ENCODE measurements around the gene LAMTOR4.

Gene LAMTOR4

DNA sequence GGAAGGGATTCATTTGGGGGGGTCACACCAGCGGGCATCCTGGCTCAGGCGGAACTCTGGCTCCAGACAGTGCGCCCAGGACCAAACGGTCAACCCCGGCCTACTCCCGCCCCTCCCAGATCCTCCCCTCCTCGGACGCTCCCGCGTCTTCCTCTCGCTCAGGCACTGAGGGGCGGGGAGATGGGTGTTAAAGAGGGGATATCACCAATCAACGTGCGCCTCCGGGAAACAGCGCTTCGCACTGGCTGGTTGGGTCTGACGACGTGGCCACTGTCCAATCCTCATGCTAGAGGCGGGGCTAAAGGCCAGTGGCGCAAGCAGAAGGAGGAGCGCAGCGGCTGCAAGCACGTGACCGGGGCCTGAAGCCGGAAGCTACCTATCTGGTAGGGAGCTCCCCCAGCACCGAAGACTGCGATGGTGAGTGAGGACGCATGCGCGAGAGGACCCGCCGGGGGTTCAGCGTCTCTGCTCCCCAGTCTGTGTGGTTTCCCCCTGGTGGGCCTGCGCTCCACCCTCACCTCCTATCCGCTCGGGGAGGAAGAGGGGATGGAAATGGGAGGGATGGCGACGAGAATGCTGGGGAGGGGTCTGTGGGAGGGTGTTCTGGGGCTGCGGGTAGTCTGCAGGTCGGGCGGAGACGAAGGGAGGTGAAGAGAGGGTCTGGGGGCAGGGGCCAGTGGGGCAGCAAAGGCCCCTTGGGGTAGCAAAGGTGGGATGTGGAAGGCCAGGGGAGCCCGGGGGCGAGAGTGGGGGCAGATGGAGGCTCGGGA lies at the start of gene LAMTOR4:
Gene LAMTOR4 (plus strand): TSS at position 360 of the 770 bp plus-strand sequence. CDS start 55 bp downstream, at position 415.
- no peaks in the 10 kb centered on the region for H3K27me3 Mint-ChIP-seq
- no peaks in the 10 kb centered on the region for H3K9me3 Mint-ChIP-seq
- peaks cover 26% of the 10 kb centered on the region for H3K4me1 Mint-ChIP-seq
- ATAC-seq (replicated peaks; ENCODE audit: extremely low read depth, poor library complexity, severe bottlenecking) (peak; percentile 96), DNase-seq (ENCODE audit: low spot score in 2 of 2) (peak; percentile 90 to 98)
- peaks cover 23% of the 10 kb centered on the region for H3K36me3 Mint-ChIP-seq (ENCODE audit: insufficient read depth)
- H3K27ac Mint-ChIP-seq (ENCODE audit: low read depth) = peak within 1 kb of the TSS; percentile 97
- H3K4me3 Mint-ChIP-seq = peak within 1 kb of the TSS; percentile 94

DNA sequence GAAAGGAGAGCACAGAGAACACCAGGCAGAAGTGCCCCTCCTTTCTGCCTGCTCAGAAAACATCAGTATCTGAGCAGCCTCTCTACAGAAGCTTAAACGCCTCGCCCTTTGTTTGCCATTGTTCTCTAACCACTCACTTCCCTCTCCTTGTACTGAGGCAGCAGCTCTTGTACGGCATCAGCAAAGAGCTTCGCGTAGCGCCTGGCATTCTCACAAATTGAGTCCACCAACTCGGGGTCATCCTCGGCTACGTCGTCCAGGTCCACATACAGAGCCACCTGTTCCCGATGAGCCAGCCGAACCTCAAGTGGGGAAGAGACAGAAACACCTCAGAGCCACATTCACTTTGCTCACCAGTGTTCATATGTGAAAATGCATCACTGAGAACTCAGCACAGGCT lies 49.3 kb upstream of the LAMTOR4 start:
- H3K27ac Mint-ChIP-seq (ENCODE audit: low read depth) = peak overlapping the region; percentile 97

DNA sequence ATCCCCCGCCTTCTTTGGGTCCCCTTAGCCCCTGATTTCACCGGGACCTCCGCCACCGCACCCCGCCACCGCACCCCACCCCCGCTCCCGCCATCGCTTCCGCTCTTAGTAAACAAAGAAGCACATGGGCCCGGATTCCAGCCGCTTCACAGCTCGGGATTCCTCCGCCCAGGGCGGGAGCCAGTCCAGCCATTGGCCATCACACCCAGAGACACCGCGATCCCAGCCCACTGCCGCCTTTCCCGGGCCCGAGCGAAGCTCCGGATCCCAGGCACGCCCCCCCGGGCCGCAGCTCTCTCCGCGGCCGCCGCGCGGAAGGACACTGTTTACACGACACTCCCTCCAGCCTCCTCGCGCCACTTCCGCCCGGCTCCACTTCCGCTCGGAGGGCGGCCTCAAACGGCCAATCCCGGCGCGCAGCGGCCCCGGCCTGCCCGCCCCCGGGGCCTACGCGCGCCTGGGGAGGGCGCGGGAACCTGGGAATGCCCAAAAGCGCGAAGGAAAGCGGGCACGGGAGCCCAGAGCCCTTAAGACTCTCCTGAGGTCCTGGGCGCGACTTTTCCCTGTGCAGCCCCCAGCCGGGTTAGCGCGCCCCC lies 48.2 kb upstream of the LAMTOR4 start:
- Mint-ChIP-seq H3K4me1 (peaks cover 37% of the 10 kb centered on the region), H3K27ac (ENCODE audit: low read depth) (peak overlapping the region; percentile 97), H3K36me3 (ENCODE audit: insufficient read depth) (peaks cover 57% of the 10 kb centered on the region), H3K9me3 (no peaks in the 10 kb centered on the region), H3K4me3 (peak overlapping the region; percentile 94), H3K27me3 (no peaks in the 10 kb centered on the region)
- DNase-seq (ENCODE audit: low spot score in 2 of 2) (peak; percentile 82 to 86), ATAC-seq (replicated peaks; ENCODE audit: extremely low read depth, poor library complexity, severe bottlenecking) (peak; percentile 84)

More for the DNA sequence above, 49.3 kb upstream of the LAMTOR4 start:
- H3K4me1 Mint-ChIP-seq = peaks cover 37% of the 10 kb centered on the region
- peaks cover 60% of the 10 kb centered on the region for H3K36me3 Mint-ChIP-seq (ENCODE audit: insufficient read depth)
- peak overlapping the region; percentile 94 for H3K4me3 Mint-ChIP-seq
- DNase-seq (ENCODE audit: low spot score in 2 of 2) (no peak), ATAC-seq (replicated peaks; ENCODE audit: extremely low read depth, poor library complexity, severe bottlenecking) (no peak)
- H3K27me3 Mint-ChIP-seq = no peaks in the 10 kb centered on the region
- no peaks in the 10 kb centered on the region for H3K9me3 Mint-ChIP-seq

DNA sequence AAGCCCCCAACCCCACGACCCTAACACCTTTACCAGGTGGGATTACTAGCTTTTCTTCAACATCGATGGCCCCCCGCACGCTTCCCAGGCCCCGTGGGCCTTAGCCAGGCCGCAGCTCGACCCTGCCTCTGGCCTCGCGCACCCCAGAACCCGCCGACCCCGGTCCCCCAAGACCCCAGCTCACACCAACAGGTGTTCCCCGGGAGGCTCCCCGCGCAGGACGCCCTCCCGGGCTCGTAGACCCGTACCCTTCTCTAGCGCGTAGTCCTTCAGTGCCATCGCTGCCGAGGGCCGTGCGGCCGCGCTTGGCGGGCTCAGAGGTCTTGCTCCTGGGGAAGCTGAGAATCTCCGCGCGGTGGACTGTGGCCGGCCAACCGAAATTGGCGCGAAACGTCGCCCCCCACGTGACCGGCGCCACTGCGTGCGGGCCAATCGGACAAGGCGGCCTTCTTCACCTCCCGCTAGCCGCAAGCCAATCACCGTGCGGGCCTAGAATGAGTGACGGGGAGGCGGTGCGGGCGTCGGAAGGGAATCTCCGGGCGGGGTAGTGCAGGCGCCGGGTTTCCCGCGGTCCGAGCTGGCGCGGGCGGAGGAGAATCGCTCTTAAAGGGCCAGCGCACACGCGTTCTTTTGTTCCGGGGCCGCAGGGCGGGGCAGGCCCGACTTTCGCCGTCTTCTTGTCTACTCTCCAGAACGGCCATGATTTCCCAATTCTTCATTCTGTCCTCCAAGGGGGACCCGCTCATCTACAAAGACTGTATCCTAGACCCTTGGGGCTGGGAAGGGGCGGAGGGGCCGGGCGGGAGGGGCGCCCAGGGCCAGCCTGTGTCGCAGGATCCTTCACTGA lies 47.5 kb upstream of the LAMTOR4 start, which contains the start of the genes AP4M1 and MCM7:
Gene AP4M1 (plus strand): TSS at position 628 of the 847 bp plus-strand sequence. CDS start 72 bp downstream, at position 700.
Gene MCM7 (minus strand): TSS at position 382 of the 847 bp plus-strand sequence. CDS start 103 bp downstream, at position 279.
- Mint-ChIP-seq H3K27ac (ENCODE audit: low read depth) (peak within 1 kb of the TSS; percentile 97), H3K4me3 (peak within 1 kb of the TSS; percentile 94), H3K27me3 (no peaks in the 10 kb centered on the region), H3K36me3 (ENCODE audit: insufficient read depth) (peaks cover 55% of the 10 kb centered on the region), H3K4me1 (peaks cover 37% of the 10 kb centered on the region), H3K9me3 (no peaks in the 10 kb centered on the region)
- ATAC-seq (replicated peaks; ENCODE audit: extremely low read depth, poor library complexity, severe bottlenecking) (peak; percentile 91), DNase-seq (ENCODE audit: low spot score in 2 of 2) (peak; percentile 87 to 91)

DNA sequence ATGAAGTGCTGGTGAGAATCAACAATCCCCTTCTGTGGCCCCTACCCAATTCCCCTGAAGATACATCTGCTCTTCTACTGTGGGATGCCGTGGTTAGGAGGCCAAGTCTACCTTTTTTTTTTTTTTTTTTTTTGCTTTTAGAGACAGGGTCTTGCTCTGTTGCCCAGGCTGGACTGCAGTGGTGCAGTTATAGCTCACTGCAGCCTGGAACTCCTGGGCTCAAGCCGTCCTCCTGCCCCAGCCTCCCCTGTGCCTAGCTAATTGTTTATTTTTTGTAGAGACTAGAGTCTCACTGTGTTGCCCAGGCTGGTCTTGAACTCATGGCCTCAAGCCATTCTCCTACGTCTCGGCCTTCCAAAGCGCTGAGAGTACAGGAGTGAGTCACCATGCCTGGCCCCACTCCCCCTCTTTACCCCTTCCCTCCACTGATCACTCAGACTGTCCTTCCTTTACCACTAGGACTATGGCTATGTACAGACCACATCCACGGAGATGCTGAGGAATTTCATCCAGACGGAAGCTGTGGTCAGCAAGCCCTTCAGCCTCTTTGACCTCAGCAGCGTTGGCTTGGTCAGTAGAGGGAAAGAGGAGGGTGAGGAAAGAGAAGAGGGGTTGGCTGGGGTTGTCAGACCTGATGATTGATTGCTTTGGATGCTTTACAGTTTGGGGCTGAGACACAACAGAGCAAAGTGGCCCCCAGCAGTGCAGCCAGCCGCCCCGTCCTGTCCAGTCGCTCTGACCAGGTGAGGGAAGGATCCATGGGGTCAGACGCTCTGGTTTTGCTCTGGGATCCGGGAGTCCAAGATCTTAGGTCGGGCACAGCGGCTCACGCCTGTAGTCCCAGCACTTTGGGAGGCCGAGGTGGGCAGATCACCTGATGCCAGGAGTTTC lies 45.5 kb upstream of the LAMTOR4 start:
- ATAC-seq (replicated peaks; ENCODE audit: extremely low read depth, poor library complexity, severe bottlenecking) = no peak
- Mint-ChIP-seq H3K36me3 (ENCODE audit: insufficient read depth) (peaks cover 47% of the 10 kb centered on the region), H3K4me1 (peaks cover 27% of the 10 kb centered on the region), H3K9me3 (no peaks in the 10 kb centered on the region), H3K27ac (ENCODE audit: low read depth) (peak overlapping the region; percentile 29), H3K4me3 (peak overlapping the region; percentile 94), H3K27me3 (no peaks in the 10 kb centered on the region)
- no peak for DNase-seq (ENCODE audit: low spot score in 2 of 2)

DNA sequence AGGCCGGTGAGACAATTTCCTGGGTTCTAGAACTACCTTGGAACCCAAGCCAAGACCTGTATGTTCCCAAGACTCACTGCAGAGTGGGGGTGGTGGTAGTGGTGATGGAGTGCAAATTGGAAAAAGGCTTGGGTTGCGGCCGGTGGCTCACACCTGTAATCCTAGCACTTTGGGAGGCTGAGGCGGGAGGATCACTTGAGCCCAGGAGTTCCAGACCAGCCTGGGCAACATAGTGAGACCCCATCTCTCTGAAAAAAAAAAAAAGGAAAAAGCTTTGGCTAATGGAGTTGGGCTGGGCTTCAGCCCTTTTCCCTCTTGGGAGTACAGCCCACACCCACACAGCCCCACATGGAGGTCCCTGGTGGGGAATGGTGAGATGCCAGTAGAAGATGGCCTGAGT lies 43.2 kb upstream of the LAMTOR4 start:
- Mint-ChIP-seq H3K36me3 (ENCODE audit: insufficient read depth) (peaks cover 35% of the 10 kb centered on the region), H3K9me3 (no peaks in the 10 kb centered on the region), H3K27me3 (no peaks in the 10 kb centered on the region), H3K27ac (ENCODE audit: low read depth) (no peak overlapping the region), H3K4me1 (peaks cover 5% of the 10 kb centered on the region), H3K4me3 (no peak overlapping the region)
- DNase-seq (ENCODE audit: low spot score in 2 of 2) (no peak), ATAC-seq (replicated peaks; ENCODE audit: extremely low read depth, poor library complexity, severe bottlenecking) (no peak)

- no peak for DNase-seq (ENCODE audit: low spot score in 2 of 2)
- peaks cover 37% of the 10 kb centered on the region for H3K36me3 Mint-ChIP-seq (ENCODE audit: insufficient read depth)
These were observed 42.1 kb upstream of the LAMTOR4 start for GRCh38 chr7:100106633-100107032.

DNA sequence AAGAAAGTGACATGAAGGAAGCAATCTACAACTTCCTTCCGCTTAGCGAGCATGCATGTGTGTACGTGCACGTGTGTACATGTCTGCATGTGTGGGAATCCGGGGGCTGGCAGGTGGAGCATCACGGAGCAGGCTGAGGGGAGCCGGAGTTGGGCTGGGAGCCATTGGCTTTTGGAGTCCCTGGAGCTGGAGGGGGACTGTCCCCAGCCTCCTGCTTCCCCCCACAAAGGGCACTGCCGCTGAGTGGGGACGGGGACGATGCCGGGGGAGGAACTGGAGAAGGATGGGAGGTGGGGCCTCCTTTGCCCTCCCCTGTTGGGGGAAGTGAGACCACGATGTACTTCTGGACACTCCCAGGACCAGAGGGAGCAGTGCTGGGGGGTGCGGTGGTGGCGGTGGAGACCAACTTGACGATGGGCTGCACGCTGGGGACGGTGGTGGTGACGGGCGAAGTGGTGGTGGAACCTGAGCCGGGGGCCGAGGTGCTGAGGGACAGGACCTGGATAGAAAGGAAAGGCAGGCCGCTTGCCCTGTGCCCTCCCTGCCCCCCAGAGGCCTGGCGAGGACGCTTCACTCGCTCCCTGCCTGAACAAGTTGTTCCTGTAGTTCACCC lies 41.5 kb upstream of the LAMTOR4 start:
- ATAC-seq (replicated peaks; ENCODE audit: extremely low read depth, poor library complexity, severe bottlenecking) = no peak
- H3K4me3 Mint-ChIP-seq = no peak overlapping the region
- no peak for DNase-seq (ENCODE audit: low spot score in 2 of 2)
- H3K9me3 Mint-ChIP-seq = no peaks in the 10 kb centered on the region
- peaks cover 35% of the 10 kb centered on the region for H3K36me3 Mint-ChIP-seq (ENCODE audit: insufficient read depth)
- peaks cover 5% of the 10 kb centered on the region for H3K4me1 Mint-ChIP-seq
- no peaks in the 10 kb centered on the region for H3K27me3 Mint-ChIP-seq
- H3K27ac Mint-ChIP-seq (ENCODE audit: low read depth) = no peak overlapping the region

More at GRCh38 chr7:100106633-100107032, 42.1 kb upstream of the LAMTOR4 start:
- Mint-ChIP-seq H3K9me3 (no peaks in the 10 kb centered on the region), H3K4me1 (peaks cover 5% of the 10 kb centered on the region), H3K27ac (ENCODE audit: low read depth) (no peak overlapping the region), H3K27me3 (no peaks in the 10 kb centered on the region), H3K4me3 (no peak overlapping the region)
- no peak for ATAC-seq (replicated peaks; ENCODE audit: extremely low read depth, poor library complexity, severe bottlenecking)

DNA sequence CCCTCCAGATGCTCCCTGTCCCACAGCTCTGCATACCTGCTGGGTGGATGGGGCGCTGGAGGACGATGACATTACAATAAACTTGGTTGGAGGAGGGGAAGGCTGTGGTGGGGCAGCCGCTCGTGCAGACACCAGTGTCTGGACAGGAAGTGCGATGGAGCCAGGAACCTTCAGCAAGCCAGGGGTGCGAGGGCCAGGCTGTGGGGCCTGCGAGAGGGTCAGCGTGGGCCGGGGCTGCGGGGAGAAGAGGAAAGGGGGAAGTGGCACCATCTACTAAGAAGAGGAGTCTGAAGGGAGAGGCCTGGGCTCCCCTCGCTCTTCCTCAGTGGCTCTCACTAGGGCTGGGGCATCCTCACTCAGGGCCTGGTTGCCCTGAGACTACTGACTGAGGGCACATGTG lies 40.8 kb upstream of the LAMTOR4 start:
- Mint-ChIP-seq H3K36me3 (ENCODE audit: insufficient read depth) (peaks cover 41% of the 10 kb centered on the region), H3K4me1 (no peaks in the 10 kb centered on the region), H3K27me3 (no peaks in the 10 kb centered on the region), H3K9me3 (no peaks in the 10 kb centered on the region), H3K4me3 (no peak overlapping the region), H3K27ac (ENCODE audit: low read depth) (no peak overlapping the region)
- ATAC-seq (replicated peaks; ENCODE audit: extremely low read depth, poor library complexity, severe bottlenecking) (no peak), DNase-seq (ENCODE audit: low spot score in 2 of 2) (no peak)

DNA sequence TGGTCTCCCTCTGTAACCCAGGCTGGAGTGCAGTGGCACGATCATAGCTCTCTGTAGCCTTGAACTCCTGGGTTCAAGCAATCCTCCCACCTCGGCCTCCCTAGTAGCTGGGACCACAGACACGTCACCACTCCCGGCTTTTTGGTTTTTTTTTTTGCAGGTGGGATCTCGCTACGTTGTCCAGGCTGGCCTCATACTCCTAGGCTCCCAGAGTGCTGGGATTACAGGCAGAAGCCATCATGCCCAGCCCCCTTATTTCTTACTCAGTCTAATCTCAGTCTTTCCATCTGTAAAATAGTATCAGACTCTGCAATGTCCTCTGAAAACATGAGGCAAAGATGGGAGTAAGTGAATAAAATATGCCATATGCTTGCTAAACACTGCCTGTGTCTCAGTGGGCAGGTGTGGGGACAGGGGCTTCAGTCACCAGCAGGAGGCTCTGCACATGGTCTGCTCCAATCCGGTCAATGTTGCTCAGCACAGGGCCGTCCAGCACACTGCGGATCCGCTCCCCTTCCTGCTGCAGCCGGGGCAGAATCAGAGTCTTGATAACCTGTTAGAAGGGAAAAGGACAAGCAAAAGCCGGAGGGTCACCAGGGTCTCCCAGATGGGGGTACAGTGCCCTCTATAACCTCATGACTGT lies 39.1 kb upstream of the LAMTOR4 start:
- no peaks in the 10 kb centered on the region for H3K4me1 Mint-ChIP-seq
- no peak overlapping the region for H3K27ac Mint-ChIP-seq (ENCODE audit: low read depth)
- DNase-seq (ENCODE audit: low spot score in 2 of 2) (no peak), ATAC-seq (replicated peaks; ENCODE audit: extremely low read depth, poor library complexity, severe bottlenecking) (no peak)
- no peak overlapping the region for H3K4me3 Mint-ChIP-seq
- H3K9me3 Mint-ChIP-seq = no peaks in the 10 kb centered on the region
- no peaks in the 10 kb centered on the region for H3K27me3 Mint-ChIP-seq
- H3K36me3 Mint-ChIP-seq (ENCODE audit: insufficient read depth) = peaks cover 44% of the 10 kb centered on the region

DNA sequence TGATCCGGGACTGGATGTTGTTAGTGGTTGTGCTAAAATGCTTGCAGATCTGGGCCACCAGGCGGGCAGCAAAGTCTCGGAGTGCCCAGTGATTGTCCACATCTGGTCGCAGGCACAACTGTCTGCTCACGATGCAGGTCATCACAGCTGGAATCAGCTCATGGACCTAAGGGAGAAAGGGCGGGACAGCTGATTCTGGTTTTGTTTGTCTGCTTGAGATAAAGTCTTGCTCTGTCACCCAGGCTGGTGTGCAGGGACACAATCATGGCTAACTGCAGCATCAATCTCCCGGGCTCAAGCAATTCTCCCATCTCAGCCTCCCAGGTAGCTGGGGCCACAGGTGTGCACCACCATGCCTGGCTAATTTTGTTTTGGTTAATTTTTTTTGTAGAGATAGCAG lies 37.6 kb upstream of the LAMTOR4 start:
- Mint-ChIP-seq H3K4me3 (no peak overlapping the region), H3K4me1 (no peaks in the 10 kb centered on the region), H3K27me3 (no peaks in the 10 kb centered on the region), H3K9me3 (no peaks in the 10 kb centered on the region), H3K27ac (ENCODE audit: low read depth) (no peak overlapping the region), H3K36me3 (ENCODE audit: insufficient read depth) (peaks cover 43% of the 10 kb centered on the region)
- DNase-seq (ENCODE audit: low spot score in 2 of 2) (no peak), ATAC-seq (replicated peaks; ENCODE audit: extremely low read depth, poor library complexity, severe bottlenecking) (no peak)
